Measurements from ENCODE around the gene SEMA5A. TPM values are rescaled to one million over a fixed set of nuclear protein-coding genes. Genes with fewer than 3 reads are reported as not detected.

Gene SEMA5A
- polyA plus RNA-seq, 1 of the 3 experiments (the other 2 are of a cell fraction): 0.58 TPM

- no peak for DNase-seq
- POLR2A ChIA-PET: no interaction called here
Observed at GRCh38 chr5:9051779-9052178, 494.1 kb downstream of the SEMA5A start.

More at GRCh38 chr5:9051779-9052178, 494.1 kb downstream of the SEMA5A start:
- CTCF ChIA-PET: interaction anchor here (1.5 kb wide), 1 partner anchor 16 kb away, joined by 3 read pairs; no protein-coding TSS in a partner anchor
- no peak overlapping the region for H2AFZ ChIP-seq (ENCODE audit: low read depth)
- no peak overlapping the region for H3K27ac ChIP-seq (ENCODE audit: low read depth in 2 of 2, low read length in 1 of 2)
- no peaks in the 10 kb centered on the region for H3K9me3 ChIP-seq
- no peak overlapping the region for H3K9ac ChIP-seq
- H4K20me1 ChIP-seq (ENCODE audit: insufficient read depth): no peaks in the 10 kb centered on the region
- H3K4me2 ChIP-seq: no peak overlapping the region
- H3K79me2 ChIP-seq (ENCODE audit: insufficient read depth): no peaks in the 10 kb centered on the region
- no peak overlapping the region for H3K4me3 ChIP-seq (ENCODE audit: low read depth in 2 of 2, low read length in 1 of 2)
- TF ChIP-seq EZH2phosphoT487 (IDR thresholded peaks at IDR 0.05; ENCODE audit: borderline replicate concordance, low read depth) (no peak), MEF2A (IDR thresholded peaks at IDR 0.05; ENCODE audit: borderline replicate concordance, low read depth) (no peak), MXI1 (IDR thresholded peaks at IDR 0.05; ENCODE audit: low read depth, low read length) (no peak), CTCF (IDR thresholded peaks at IDR 0.05) (no peak), PBX3 (IDR thresholded peaks at IDR 0.05) (no peak), REST (IDR thresholded peaks at IDR 0.05; ENCODE audit: low read depth, low read length) (no peak), RFX5 (IDR thresholded peaks at IDR 0.05; ENCODE audit: low read length) (no peak), GABPA (IDR thresholded peaks at IDR 0.05; ENCODE audit: low read depth) (no peak), EP300 (IDR thresholded peaks at IDR 0.05; ENCODE audit: borderline replicate concordance in 1 of 2, low read depth in 1 of 2, low read length in 1 of 2) (no peak), SIN3A (IDR thresholded peaks at IDR 0.05; ENCODE audit: borderline replicate concordance, low read depth, low read length) (no peak), ZBTB33 (IDR thresholded peaks at IDR 0.05; ENCODE audit: borderline replicate concordance, low read depth) (no peak)
- TF ChIP-seq, protein P1, sequence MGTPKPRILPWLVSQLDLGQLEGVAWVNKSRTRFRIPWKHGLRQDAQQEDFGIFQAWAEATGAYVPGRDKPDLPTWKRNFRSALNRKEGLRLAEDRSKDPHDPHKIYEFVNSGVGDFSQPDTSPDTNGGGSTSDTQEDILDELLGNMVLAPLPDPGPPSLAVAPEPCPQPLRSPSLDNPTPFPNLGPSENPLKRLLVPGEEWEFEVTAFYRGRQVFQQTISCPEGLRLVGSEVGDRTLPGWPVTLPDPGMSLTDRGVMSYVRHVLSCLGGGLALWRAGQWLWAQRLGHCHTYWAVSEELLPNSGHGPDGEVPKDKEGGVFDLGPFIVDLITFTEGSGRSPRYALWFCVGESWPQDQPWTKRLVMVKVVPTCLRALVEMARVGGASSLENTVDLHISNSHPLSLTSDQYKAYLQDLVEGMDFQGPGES (IDR thresholded peaks at IDR 0.05; ENCODE audit: low read depth, low read length): no peak
- H3F3A ChIP-seq (replicated peaks; ENCODE audit: insufficient read depth): peaks cover 17% of the 10 kb centered on the region
- WGBS (ENCODE audit: low lambda C conversion rate): 87% methylated on average over 11 of the region's 11 CpGs
- H3K36me3 ChIP-seq (replicated peaks in 1 of 2; ENCODE audit: control insufficient read depth in 1 of 2, insufficient read depth in 2 of 2, low read length in 1 of 2): no peaks in the 10 kb centered on the region
- H3K9me2 ChIP-seq: no peaks in the 10 kb centered on the region
- H3K4me1 ChIP-seq (ENCODE audit: control insufficient read depth in 1 of 2, insufficient read depth in 2 of 2, low read depth in 1 of 2, low read length in 1 of 2): peaks cover 2 to 19% of the 10 kb centered on the region in 2 experiments; a peak in 3 of 4 replicates
- H3K27me3 ChIP-seq (ENCODE audit: insufficient read depth): no peaks in the 10 kb centered on the region
